ENCODE data around the gene TEX11.

- no peak for TF ChIP-seq CTCF (IDR thresholded peaks at IDR 0.05)
- TF ChIP-seq POLR2A (IDR thresholded peaks at IDR 0.05), result no peak
These were observed 272.3 kb downstream of the TEX11 start for GRCh38 chrX:70636218-70636617.

Data from esophagus squamous epithelium (tissue), 4 donors.